HUES64 (cell line): ENCODE measurements around the gene FAN1.

Experiments used
- H3K27ac ChIP-seq: 2 replicates; pipeline ENCODE4 v1.7.0; 2013; ENCODE audit warnings: low read depth, low read length, inconsistent platforms
- H3K27me3 ChIP-seq: 2 replicates; pipeline ENCODE4 v1.6.1; 2013; ENCODE audit warnings: mild to moderate bottlenecking, low read length; ENCODE audit not compliant: insufficient read depth
- H3K36me3 ChIP-seq: 2 replicates; pipeline ENCODE4 v1.6.1; 2013; ENCODE audit warnings: mild to moderate bottlenecking, low read length; ENCODE audit not compliant: insufficient read depth
- H3K4me1 ChIP-seq: 2 replicates; pipeline ENCODE4 v1.6.1; 2013; ENCODE audit warnings: mild to moderate bottlenecking, low read length, moderate library complexity; ENCODE audit not compliant: insufficient read depth
- H3K4me3 ChIP-seq: 2 replicates; pipeline ENCODE4 v1.5.1; 2013; ENCODE audit warnings: mild to moderate bottlenecking, low read length, moderate library complexity
- H3K9ac ChIP-seq: 2 replicates; pipeline ENCODE4 v1.6.1; 2013; ENCODE audit warnings: mild to moderate bottlenecking, low read depth, low read length
- H3K9me3 ChIP-seq: 2 replicates; pipeline ENCODE4 v1.6.1; 2013; ENCODE audit warnings: low read depth, low read length; ENCODE audit not compliant: insufficient read depth
- WGBS: fragments of 150-250, 120-280 bp; methylation state at CpG from one replicate; pipeline ENCODE4 v1.1.7; 2013; ENCODE audit warnings: missing lambda C conversion rate; 5-methylcytosine and 5-hydroxymethylcytosine counted together

The FAN1 gene

DNA sequence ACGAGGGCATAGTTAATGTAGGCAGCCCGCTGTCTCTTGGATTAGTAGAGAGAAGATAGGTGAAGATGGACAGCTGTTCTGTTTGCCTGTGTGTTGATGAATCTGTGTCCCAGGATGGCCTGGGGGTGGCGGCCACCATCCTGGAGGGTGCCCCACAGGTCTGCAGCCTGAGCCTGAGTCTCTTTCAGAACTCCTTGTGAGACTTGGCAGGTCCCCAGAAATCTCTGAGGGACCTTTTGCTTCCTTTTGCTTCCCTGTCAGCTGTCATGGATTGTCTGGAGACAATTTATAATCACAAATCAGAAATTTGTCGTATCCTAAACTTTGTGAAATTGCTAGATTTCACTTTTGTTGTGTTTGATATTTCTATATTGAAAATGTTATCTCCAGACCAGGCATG lies 17.4 kb downstream of the FAN1 start:
- peaks cover 74% of the 10 kb centered on the region for H3K36me3 ChIP-seq
- peak overlapping the region; percentile 99 for H3K27ac ChIP-seq
- peaks cover 33% of the 10 kb centered on the region for H3K4me1 ChIP-seq
- no peak overlapping the region for H3K9ac ChIP-seq
- H3K4me3 ChIP-seq, result no peak overlapping the region
- WGBS, result 90% methylated on average over 3 of the region's 4 CpGs
- no peaks in the 10 kb centered on the region for H3K27me3 ChIP-seq
- H3K9me3 ChIP-seq, result no peaks in the 10 kb centered on the region

GRCh38 chr15:30921781-30922479 lies 18.2 kb downstream of the FAN1 start:
- Histone ChIP-seq H3K9ac (peak overlapping the region; percentile 70), H3K27ac (peak overlapping the region; percentile 99), H3K4me1 (peaks cover 33% of the 10 kb centered on the region), H3K36me3 (peaks cover 76% of the 10 kb centered on the region), H3K27me3 (no peaks in the 10 kb centered on the region), H3K4me3 (0 out of 2 replicates have a peak overlapping the region, but pooled peaks have one; percentile 3), H3K9me3 (no peaks in the 10 kb centered on the region)
- 37% methylated on average over 9 of the region's 9 CpGs for WGBS

GRCh38 chr15:30922480-30923311 lies 19.0 kb downstream of the FAN1 start:
- Histone ChIP-seq H3K4me1 (peaks cover 33% of the 10 kb centered on the region), H3K4me3 (peak overlapping the region; percentile 3; the same call in 1 of the 2 replicates), H3K27ac (peak overlapping the region; percentile 99), H3K9ac (peak overlapping the region; percentile 70), H3K9me3 (no peaks in the 10 kb centered on the region), H3K36me3 (peaks cover 77% of the 10 kb centered on the region), H3K27me3 (no peaks in the 10 kb centered on the region)
- 41% methylated on average over 14 of the region's 14 CpGs for WGBS

DNA sequence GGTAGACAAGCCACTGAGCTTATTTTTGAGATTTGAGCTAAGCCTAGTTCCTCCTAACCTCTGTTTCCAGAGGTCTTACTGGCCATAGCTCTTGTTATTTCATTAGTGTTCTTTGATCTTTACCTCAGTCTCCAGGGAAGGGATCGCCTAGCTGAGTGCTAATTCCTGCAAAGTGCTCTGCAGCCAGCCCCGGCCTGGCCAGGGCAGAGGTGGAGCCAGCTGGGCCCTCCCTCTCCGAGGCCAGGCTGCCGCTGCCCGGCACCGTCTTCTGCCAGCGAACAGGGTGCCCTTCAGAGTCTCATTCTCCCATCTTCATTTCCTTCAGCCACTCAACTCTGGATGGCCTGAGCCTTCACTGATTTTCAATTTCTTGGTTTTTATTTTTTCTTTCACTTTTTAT lies 19.7 kb downstream of the FAN1 start:
- H3K4me1 ChIP-seq, result peaks cover 33% of the 10 kb centered on the region

DNA sequence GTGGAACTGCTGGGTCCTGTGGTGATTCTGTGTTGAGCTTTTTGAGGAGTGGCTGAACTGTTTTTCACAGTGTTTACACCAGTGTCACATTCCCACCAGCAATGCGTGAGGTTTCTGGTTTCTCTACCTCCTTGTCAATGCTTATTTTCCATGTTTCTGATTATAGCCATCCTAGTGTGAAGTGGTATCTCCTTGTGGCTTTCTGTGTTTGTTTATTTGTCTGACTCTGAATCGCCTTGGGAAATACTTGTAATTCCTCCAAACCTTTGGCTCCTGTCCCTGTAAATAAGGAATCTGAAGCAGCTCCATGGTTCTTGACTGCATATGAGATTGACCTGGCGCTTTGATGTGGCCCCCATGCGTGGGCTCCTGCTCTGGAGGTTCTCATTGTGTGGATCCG lies 20.6 kb downstream of the FAN1 start:
- Histone ChIP-seq H3K4me1 (peaks cover 33% of the 10 kb centered on the region), H3K4me3 (no peak overlapping the region), H3K9me3 (no peaks in the 10 kb centered on the region), H3K27ac (peak overlapping the region; percentile 7; the same call in 1 of the 2 replicates), H3K9ac (no peak overlapping the region), H3K36me3 (peaks cover 83% of the 10 kb centered on the region), H3K27me3 (no peaks in the 10 kb centered on the region)
- WGBS, result 97% methylated on average over 5 of the region's 5 CpGs

More for the DNA sequence above, 19.7 kb downstream of the FAN1 start:
- WGBS, result 66% methylated on average over 7 of the region's 7 CpGs
- Histone ChIP-seq H3K4me3 (no peak overlapping the region), H3K9me3 (no peaks in the 10 kb centered on the region), H3K36me3 (peaks cover 78% of the 10 kb centered on the region), H3K27ac (peak overlapping the region; percentile 99), H3K27me3 (no peaks in the 10 kb centered on the region), H3K9ac (peak overlapping the region; percentile 70)

DNA sequence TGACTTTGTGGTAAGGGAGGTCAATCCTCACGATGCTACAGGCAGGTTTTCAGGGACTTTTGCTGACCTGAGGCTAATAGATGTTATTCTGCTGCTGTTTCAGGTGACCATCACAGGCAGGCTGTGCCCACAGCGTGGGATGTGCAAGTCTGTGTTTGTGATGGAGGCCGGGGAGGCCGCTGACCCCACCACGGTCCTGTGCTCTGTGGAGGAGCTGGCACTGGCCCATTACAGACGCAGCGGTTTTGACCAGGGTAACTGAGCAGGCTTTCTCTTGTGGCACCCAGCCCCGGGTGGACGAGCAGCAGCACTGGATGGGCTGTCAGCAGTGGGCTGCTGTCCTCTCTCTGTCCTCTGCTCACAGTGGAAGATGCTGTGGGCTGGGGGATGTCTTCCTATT lies 22.0 kb downstream of the FAN1 start:
- H3K36me3 ChIP-seq, result peaks cover 81% of the 10 kb centered on the region
- peaks cover 33% of the 10 kb centered on the region for H3K4me1 ChIP-seq
- H3K9ac ChIP-seq, result no peak overlapping the region

GRCh38 chr15:30926161-30926560 lies 22.4 kb downstream of the FAN1 start:
- Histone ChIP-seq H3K4me1 (peaks cover 30% of the 10 kb centered on the region), H3K4me3 (no peak overlapping the region), H3K27me3 (no peaks in the 10 kb centered on the region), H3K9ac (no peak overlapping the region), H3K9me3 (no peaks in the 10 kb centered on the region), H3K27ac (no peak overlapping the region), H3K36me3 (peaks cover 81% of the 10 kb centered on the region)
- 93% methylated on average over 8 of the region's 8 CpGs for WGBS

More for the DNA sequence above, 22.0 kb downstream of the FAN1 start:
- Histone ChIP-seq H3K27ac (no peak overlapping the region), H3K9me3 (no peaks in the 10 kb centered on the region), H3K27me3 (no peaks in the 10 kb centered on the region), H3K4me3 (no peak overlapping the region)
- 96% methylated on average over 9 of the region's 9 CpGs for WGBS

GRCh38 chr15:30927148-30927761 lies 23.5 kb downstream of the FAN1 start:
- Histone ChIP-seq H3K9me3 (no peaks in the 10 kb centered on the region), H3K27ac (no peak overlapping the region), H3K36me3 (peaks cover 85% of the 10 kb centered on the region), H3K4me1 (peaks cover 19% of the 10 kb centered on the region), H3K9ac (no peak overlapping the region), H3K4me3 (no peak overlapping the region), H3K27me3 (no peaks in the 10 kb centered on the region)
- WGBS, result 92% methylated on average over 7 of the region's 7 CpGs

GRCh38 chr15:30928076-30928475 lies 24.4 kb downstream of the FAN1 start:
- H3K4me1 ChIP-seq, result peaks cover 12% of the 10 kb centered on the region
- 95% methylated on average over 5 of the region's 5 CpGs for WGBS
- H3K27ac ChIP-seq, result no peak overlapping the region
- H3K36me3 ChIP-seq, result peaks cover 85% of the 10 kb centered on the region
- no peaks in the 10 kb centered on the region for H3K27me3 ChIP-seq
- H3K9ac ChIP-seq, result no peak overlapping the region
- no peaks in the 10 kb centered on the region for H3K9me3 ChIP-seq
- H3K4me3 ChIP-seq, result no peak overlapping the region

GRCh38 chr15:30929064-30929669 lies 25.5 kb downstream of the FAN1 start:
- Histone ChIP-seq H3K9me3 (no peaks in the 10 kb centered on the region), H3K27me3 (no peaks in the 10 kb centered on the region), H3K4me3 (no peak overlapping the region), H3K27ac (no peak overlapping the region), H3K36me3 (peaks cover 78% of the 10 kb centered on the region), H3K4me1 (peaks cover 7% of the 10 kb centered on the region; the same call in 1 of the 2 replicates), H3K9ac (no peak overlapping the region)
- 96% methylated on average over 10 of the region's 10 CpGs for WGBS
